GM18507 (cell line): ENCODE measurements around the gene ACSM3.
"Not testable (repeated sequence)": the region's sequence is repeated elsewhere in the genome, so short reads cannot be mapped to it uniquely, and the experiment has no call there.

Experiments used
- DNase-seq: peaks from one replicate; pipeline ENCODE4 v3.0.0; 2011; ENCODE audit warnings: low read depth; ENCODE audit not compliant: insufficient read length; ENCODE audit errors: extremely low spot score
- FAIRE-seq: peaks from 2 replicates; lab custom pipeline; 2011; peaks lifted over from hg19 to GRCh38; lab: Jason Lieb, UNC

Gene ACSM3

DNA sequence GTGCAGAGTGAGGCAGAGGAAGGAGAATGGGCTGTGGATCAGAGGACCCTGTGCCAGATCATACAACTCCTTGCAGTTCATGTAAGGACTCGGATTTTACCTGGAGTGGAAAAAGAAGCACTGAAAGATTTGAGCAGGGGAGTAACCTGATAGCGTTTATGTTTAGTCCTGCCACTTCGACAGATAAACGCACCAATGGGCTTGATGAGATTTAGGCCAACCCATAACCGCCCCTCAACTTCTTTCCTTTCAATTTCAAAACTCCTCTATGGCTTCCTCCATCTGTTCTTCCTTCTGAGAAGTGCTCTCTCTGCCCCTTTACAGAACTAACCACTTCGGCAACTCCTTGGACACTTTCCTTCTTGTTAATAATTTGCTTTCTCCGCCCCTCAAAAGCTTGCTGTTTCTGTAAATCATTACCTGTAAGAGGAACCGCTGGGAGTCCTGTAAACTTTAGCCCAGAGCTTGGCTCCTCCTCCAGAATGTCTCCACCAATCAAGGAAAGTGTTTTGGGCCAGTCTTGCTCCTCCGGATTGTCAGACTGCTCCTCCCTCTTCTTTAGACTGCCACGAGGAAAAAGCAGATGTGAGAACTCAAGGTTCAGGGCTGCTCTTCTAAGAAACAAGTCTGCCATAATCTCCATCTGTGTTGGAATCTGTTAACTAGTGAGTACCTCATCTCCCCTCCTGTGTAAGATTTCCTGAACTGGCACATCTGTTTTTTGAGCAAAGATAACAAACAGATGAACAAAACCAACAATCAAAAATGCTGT, at the start of gene ACSM3:
Gene ACSM3, plus strand, starts transcription at position 554 of the 772 bp plus-strand sequence. CDS start 6,021 bp downstream, outside the sequence.
- FAIRE-seq (peak; percentile 100), DNase-seq (peak; percentile 73)

DNA sequence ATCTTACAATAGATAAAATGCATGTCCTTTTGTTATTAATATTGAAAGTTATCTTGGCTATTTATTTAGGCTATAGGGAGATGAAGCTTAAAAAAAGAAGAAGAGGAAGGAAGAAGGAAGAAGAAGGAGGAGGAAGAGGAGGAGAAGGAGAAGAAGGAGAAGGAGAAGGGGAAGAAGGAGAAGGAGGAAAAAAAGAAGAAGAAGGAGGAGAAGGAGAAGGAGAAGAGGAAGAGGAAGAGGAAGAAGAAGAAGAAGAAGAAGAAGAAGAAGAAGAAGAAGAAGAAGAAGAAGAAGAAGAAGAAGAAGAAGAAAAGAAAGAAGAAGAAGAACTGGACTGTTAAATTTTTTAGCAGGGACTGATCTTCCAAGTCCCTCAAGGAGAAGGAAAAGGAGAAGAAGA, 46.1 kb upstream of the ACSM3 start:
- not testable (repeated sequence) for DNase-seq, FAIRE-seq

DNA sequence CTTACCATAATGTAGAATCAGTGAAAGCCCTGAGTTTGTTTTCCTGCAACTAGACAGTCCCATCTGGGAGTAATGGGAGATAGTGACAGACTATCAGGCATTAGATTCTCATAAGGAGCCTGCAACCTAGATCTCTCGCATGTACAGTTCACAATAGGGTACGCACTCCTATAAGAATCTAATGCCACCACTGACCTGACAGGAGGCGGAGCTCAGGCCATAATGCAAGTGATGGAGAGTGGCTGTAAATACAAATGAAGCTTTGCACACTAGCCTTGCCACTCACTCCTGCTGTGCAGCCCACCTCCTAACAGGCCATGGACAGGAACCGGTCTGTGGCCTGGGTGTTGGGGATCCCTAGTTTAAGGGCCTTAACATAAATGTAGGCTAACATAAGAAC, 43.6 kb upstream of the ACSM3 start:
- DNase-seq (no peak), FAIRE-seq (no peak)

DNA sequence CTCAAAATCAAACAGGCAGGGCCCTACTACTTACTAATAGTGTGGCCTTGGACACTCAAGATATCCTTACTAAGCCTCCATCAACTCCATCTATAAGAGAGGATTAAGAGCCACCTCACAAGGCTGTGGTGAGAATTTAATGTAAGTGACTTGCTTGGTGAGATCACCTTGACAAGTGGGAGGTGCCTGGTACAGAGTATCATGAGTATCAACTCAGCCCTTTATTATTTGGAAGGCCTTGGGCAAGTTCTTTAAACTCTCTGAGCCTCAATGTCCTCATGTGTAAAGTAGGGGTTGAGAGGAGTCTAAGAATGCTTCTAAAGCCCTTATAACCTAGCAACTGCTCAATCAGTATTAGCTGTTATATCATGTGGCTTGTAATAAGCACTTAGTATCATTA, 37.2 kb upstream of the ACSM3 start:
- DNase-seq (no peak), FAIRE-seq (no peak)

DNA sequence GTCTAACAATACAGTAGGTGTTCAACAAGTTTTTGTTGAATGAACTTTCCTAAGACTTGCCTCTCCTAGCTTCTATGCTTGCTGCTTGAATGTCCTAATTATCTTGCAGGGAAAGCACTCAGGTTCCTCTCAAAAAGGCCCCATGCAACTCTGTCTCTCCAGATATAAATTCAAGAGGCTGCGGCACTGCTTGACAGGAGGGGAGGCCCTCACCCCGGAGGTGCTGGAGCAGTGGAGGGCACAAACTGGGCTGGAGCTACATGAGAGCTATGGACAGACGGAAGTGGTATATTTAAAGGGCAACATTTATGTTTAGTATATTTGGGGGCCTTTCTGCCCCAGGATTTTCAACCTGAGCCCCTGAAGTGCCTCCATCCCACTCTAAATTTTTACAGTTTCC, 36.6 kb upstream of the ACSM3 start:
- no peak for DNase-seq
- FAIRE-seq, result no peak

DNA sequence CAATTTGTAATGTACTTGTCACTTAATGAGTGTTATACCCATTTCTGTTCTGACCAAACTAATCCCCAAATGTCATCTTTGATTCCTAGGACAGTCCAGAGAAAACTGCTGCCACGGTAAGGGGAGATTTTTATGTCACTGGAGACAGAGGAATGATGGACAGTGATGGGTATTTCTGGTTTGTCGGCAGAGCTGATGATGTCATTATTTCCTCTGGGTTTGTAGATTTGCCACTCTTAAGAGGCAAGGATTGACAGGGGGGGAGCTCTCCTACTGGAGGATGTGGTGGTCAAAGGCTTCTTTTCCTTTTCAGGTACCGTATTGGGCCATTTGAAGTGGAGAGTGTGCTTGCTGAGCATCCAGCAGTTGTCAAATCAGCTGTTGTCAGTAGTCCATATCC, 34.7 kb upstream of the ACSM3 start:
- FAIRE-seq (no peak), DNase-seq (no peak)

GRCh38 chr16:20734056-20734455, 29.8 kb upstream of the ACSM3 start:
- no peak for FAIRE-seq
- no peak for DNase-seq

- DNase-seq, result no peak
- FAIRE-seq, result no peak
These were observed 29.0 kb upstream of the ACSM3 start for GRCh38 chr16:20734782-20735181.

DNA sequence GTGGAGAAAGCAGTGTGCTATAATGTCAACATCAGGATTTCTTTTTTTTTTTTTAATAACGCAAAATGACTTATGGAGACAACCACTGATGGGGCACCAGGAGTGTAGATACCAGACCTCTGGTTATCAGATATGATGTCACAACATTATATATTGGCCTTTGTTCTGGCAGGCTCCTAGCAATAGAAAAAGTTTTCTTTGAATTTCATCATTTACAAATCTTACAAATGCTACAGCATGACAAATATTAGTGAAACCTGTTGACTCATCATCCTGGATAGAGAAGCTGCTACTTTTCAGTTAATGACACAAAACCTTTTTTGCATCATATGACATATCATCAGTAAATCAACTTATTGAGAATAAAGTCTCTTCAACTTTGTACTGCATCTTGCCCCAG, 28.3 kb upstream of the ACSM3 start:
- DNase-seq (no peak), FAIRE-seq (no peak)

GRCh38 chr16:20740007-20740883, 23.6 kb upstream of the ACSM3 start:
- FAIRE-seq (no peak), DNase-seq (no peak)

GRCh38 chr16:20740901-20741521, 22.8 kb upstream of the ACSM3 start:
- FAIRE-seq (peak; percentile 82), DNase-seq (peak; percentile 82)

DNA sequence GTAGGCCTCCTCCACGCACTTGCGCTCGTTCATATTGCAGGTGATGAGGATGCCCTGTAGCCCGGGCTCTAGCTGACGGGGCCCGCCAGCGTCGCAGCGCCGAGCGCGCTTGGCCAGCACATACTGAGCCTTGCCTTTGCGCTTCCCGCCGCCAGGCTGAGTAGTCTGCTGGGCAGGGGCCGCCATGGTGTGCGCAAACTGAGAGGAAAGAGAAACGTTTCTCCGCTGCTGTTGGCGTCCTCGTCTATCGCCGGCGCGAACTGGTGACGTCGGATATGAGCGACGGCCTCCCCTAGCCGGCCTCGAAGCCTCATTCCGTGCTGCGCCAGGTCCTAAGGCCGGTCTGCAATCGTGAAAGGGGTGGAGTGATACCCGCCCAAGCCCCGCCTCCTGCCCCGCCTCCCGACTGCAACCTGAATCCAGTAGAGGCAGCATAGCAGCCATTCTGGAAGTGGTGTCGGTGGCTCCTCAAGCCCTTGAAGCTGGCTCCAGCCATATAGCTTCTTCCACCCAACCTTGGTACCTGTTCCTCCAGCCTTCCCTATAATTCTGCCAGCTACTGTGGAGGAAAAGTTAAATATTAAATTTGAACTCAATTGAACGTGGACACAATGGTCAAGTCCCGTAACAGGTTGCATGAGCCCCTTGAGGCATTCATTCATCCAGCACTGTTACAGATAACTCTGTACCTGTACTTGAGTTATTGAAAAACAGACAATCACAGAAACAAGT, 22.1 kb upstream of the ACSM3 start, which contains the start of gene THUMPD1:
Gene THUMPD1, minus strand, starts transcription at position 265 of the 732 bp plus-strand sequence. Its CDS starts 79 bp downstream, at position 186.
- FAIRE-seq, result peak; percentile 92
- peak; percentile 92 for DNase-seq

DNA sequence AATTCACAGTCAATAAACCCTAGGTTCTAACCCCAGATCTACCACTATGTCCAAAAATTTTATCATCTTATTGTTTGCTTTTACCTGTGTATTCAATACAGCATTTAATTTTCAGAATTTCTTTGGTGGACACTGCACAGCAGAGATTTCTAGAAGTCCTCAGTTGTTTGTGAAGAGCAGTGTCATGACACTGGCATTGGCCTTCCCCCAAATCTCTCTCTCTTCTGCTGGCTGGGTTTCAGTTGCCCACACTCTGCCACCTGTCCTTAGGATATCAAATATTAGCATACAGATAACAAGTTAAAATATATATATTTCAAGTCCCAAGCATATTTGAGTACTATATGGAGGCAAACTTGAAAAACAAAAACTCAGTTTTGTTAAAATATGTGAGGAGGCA, 20.2 kb upstream of the ACSM3 start:
- FAIRE-seq (no peak), DNase-seq (no peak)

DNA sequence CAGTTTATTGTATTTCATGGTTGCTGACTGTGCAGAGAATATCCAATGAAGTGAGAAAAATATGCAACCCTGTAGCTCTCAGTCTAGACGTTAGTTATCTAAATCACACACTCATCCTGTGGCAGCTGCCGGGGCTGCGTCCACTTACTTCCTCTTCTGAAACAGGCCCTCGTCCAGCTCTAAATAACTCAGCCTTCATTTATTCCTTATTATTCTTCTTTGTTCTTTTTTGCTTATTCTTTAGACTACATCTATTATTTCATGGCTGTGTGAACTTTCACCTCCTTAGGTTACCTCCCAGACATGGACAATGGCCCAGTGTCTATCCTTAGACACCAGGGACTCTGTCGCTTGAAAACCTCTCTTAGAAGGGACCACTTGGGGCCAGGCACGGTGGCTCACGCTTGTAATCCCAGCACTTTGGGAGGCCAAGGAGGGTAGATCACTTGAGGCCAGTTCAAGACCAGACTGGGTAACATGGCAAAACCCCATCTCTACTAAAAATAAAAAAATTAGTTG, 18.8 kb upstream of the ACSM3 start:
- FAIRE-seq, result no peak
- DNase-seq, result no peak

GRCh38 chr16:20746461-20746860, 17.4 kb upstream of the ACSM3 start:
- FAIRE-seq (no peak), DNase-seq (no peak)

GRCh38 chr16:20747030-20747816, 16.6 kb upstream of the ACSM3 start:
- FAIRE-seq, result peak; percentile 83

GRCh38 chr16:20749474-20749873, 14.3 kb upstream of the ACSM3 start:
- DNase-seq (no peak), FAIRE-seq (no peak)

More at GRCh38 chr16:20747030-20747816, 16.6 kb upstream of the ACSM3 start:
- DNase-seq, result no peak

- FAIRE-seq (no peak), DNase-seq (no peak)
These were observed 13.3 kb upstream of the ACSM3 start for GRCh38 chr16:20750558-20750957.
